HuH-7 (cell line): ENCODE measurements around the gene PICK1.

Experiments used
- DNase-seq: peaks from one replicate; pipeline ENCODE4 v3.0.0; 2011; ENCODE audit warnings: low spot score

PICK1 gene

GRCh38 chr22:38049812-38050619, 7.2 kb upstream of the PICK1 start:
- no peak for DNase-seq

GRCh38 chr22:38050720-38051119, 6.5 kb upstream of the PICK1 start:
- DNase-seq = no peak

- DNase-seq = no peak
Observed at GRCh38 chr22:38051261-38051660, 5.9 kb upstream of the PICK1 start.

DNA sequence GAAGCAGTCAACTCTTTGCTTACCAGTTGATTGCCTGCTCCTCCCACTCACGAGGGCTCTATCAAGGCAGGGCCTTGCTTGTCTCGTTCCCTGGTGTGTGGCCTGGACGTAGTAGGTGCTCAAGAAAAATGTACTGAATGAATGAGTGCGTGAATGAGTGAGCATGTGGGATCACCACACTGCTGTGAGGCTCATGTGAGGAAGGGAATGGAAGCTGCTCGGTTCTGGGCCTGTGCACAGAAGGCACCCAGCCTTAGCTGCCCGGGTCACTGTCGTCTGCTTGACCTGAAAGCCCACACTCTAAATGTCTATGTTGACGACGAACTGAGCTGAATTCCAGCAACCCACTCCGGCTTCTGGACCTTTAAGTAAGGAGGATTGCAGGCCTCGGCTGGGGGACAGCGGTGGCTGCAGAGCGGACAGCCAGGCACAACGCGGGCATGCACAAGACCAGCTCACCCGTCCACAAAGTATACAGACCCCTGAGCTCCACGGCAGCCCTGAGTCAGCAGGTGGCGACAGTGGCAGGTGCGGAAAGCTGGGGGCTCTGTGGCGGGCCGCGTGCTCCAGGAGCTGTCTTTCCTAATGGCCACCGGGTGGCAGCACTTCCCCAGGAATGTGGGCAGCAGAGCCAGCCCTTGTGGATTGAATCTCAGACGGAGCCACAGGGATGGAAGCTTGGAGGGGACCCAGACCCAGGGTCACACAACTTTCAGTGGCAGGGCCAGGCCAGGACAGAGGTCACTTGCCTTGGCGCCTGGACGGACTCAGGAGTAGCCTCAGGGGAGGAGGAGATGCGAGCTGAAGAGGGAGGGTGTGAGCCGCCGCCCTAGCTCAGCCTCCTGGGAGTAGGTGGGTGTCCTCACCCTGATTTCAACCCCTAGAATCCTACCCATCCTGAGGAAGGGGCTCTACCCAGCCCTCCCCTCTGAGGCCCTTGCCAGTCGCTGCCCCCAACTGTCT, 5.0 kb upstream of the PICK1 start:
- DNase-seq = peak; percentile 95

DNA sequence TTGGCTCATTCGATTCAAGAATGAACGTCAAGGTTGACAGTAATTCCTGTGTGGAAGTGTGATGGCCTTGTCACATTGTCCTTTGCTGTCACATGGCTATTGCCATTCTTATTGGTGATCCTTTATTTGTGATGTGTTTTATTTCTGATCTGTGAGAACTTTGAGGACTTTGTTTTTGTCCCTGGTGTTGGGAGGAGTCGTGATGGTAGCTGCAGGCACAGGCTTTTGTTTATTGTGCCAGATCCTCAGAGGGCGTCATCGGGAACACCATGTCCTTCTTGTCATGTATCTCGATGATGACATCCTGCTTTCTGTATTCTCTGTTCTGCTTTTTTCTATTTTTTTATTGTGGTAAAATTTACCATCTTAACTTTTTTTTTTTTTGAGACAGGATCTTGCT, 5.6 kb downstream of the PICK1 start:
- DNase-seq = no peak

GRCh38 chr22:38065539-38065938, 8.3 kb downstream of the PICK1 start:
- DNase-seq = no peak

GRCh38 chr22:38066381-38067027, 9.3 kb downstream of the PICK1 start:
- no peak for DNase-seq

- DNase-seq = no peak
Observed at GRCh38 chr22:38067028-38067415, 9.8 kb downstream of the PICK1 start.

DNA sequence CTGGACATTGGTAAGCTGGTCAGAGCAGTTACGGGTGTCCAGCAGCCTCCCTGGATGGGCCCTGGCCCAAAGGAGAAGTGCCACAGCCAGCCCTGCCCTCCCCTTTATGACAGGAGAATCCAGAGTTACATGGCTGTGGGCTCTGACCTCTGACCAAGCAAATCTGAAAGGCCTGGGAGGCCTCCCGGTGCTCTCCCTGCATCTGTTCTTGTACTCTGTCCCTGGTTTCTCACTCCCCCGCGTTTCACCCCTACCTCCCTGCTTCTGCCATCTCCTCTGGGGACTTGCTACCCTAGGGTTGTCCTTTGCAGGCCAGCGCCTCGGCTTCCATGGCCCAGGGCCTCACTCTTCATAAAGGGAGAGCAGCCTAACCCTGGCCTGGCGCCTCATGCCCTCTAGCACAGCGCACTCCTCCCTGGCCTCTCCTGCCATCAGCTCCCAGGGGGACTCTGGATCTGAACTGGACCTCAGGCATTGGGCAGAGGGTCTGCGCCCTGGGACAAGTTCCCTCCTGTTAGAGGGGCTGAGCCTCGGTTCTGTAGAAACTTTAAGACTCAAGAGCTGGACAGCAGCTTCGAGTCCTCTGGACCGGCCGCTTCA, 10.7 kb downstream of the PICK1 start:
- DNase-seq = no peak

- DNase-seq = no peak
Observed at GRCh38 chr22:38068641-38069371, 11.6 kb downstream of the PICK1 start.

- no peak for DNase-seq
Observed at GRCh38 chr22:38069372-38070249, 12.4 kb downstream of the PICK1 start.

GRCh38 chr22:38070250-38070921, 13.2 kb downstream of the PICK1 start:
- no peak for DNase-seq

- DNase-seq = no peak
Observed at GRCh38 chr22:38071421-38072321, 14.5 kb downstream of the PICK1 start.

- no peak for DNase-seq
Observed at GRCh38 chr22:38072322-38073149, 15.3 kb downstream of the PICK1 start.

GRCh38 chr22:38073150-38074130, 16.2 kb downstream of the PICK1 start:
- no peak for DNase-seq
